ENCODE results near the gene RAET1G. TPM values are rescaled to one million over a fixed set of nuclear protein-coding genes. Genes with fewer than 3 reads are reported as not detected.

Gene RAET1G
- total and polyA plus RNA-seq, 2 of the 13 experiments (the other 11 are each of a cell fraction or from before 2014, with no cell fraction given), result not detected

DNA sequence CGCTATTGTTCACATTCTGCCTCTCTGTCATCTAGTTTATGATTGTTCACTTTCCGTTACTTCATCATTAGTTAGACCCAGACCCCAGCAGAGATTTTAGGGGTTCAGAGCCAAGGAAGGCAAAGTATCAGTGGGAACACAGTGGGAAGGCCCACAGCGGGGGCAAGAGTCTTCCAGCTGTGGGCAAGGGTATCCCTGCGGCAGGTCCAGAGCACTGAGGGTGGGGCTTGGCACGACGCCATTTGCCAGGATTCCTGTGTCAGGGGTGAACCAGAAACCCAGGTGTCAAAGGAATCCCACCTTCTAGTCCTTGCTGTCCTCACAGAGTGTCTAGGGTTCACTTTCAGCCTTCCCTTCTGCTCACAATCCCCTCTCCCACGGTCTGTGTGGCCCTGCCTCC, 38.3 kb downstream of the RAET1G start:
- FAIRE-seq, result no peak
- intact Hi-C loops (cut with micrococcal nuclease; ENCODE audit: unreplicated experiment), result no loop called here

More for the DNA sequence above, 38.3 kb downstream of the RAET1G start:
- no TSS peak for BruUV-seq (replicated peaks)
- WGBS (ENCODE audit: low lambda C conversion rate), result 41% methylated on average over 7 of the region's 7 CpGs
- Histone ChIP-seq H3K4me1 (ENCODE audit: insufficient read depth, low read length) (peaks cover 7% of the 10 kb centered on the region; the same call in 1 of the 2 replicates), H3K36me3 (replicated peaks in 1 of 2; ENCODE audit: control insufficient read depth in 1 of 2, insufficient read depth in 2 of 2, low read length in 2 of 2) (no peaks in the 10 kb centered on the region), H3K9me3 (ENCODE audit: low read length) (no peaks in the 10 kb centered on the region), H4K20me1 (ENCODE audit: insufficient read depth, low read length) (no peaks in the 10 kb centered on the region), H3K27ac (ENCODE audit: extremely low read length, insufficient read depth, low read length) (no peak overlapping the region), H3K4me2 (ENCODE audit: low read depth, low read length) (no peak overlapping the region), H3K4me3 (replicated peaks in 1 of 3; ENCODE audit: insufficient read depth in 1 of 3, low read depth in 2 of 3, low read length in 3 of 3) (no peak overlapping the region), H3K79me2 (ENCODE audit: insufficient read depth, low read length) (no peaks in the 10 kb centered on the region), H3K9ac (ENCODE audit: insufficient read depth, low read depth, low read length) (no peak overlapping the region), H2AFZ (ENCODE audit: low read length) (no peak overlapping the region), H3K27me3 (ENCODE audit: control insufficient read depth in 1 of 2, insufficient read depth in 2 of 2, low read length in 2 of 2) (peaks cover 3 to 54% of the 10 kb centered on the region in 2 experiments; a peak in 4 of 5 replicates)
- no peak for DNase-seq (ENCODE audit: low spot score)
- ATAC-seq, result peak; percentile 16; the same call in 2 of the 3 replicates
- ChIA-PET POLR2A (no interaction called here), CTCF (ENCODE audit: low intra/inter-chr PET ratio, low total read pairs) (no interaction called here)
- TF ChIP-seq ZNF160 (CRISPR knock-in tag; IDR thresholded peaks at IDR 0.05) (no peak), ZNF777 (CRISPR knock-in tag; IDR thresholded peaks at IDR 0.05) (no peak), ZNF790 (CRISPR knock-in tag; IDR thresholded peaks at IDR 0.05; ENCODE audit: borderline replicate concordance) (no peak), ZSCAN12 (CRISPR knock-in tag; IDR thresholded peaks at IDR 0.05) (no peak), SRY (CRISPR knock-in tag; IDR thresholded peaks at IDR 0.05) (no peak), REPIN1 (CRISPR knock-in tag; IDR thresholded peaks at IDR 0.05; ENCODE audit: borderline replicate concordance, low read depth) (no peak), ZNF720 (CRISPR knock-in tag; IDR thresholded peaks at IDR 0.05) (no peak), MAFK (conservative IDR thresholded peaks at IDR 0.05 in 1 of 2, IDR thresholded peaks at IDR 0.05 in 1 of 2; ENCODE audit: low read length in 2 of 2) (no peak), ZNF460 (CRISPR knock-in tag; IDR thresholded peaks at IDR 0.05; ENCODE audit: borderline replicate concordance) (no peak)
- TF ChIP-seq, protein P1, sequence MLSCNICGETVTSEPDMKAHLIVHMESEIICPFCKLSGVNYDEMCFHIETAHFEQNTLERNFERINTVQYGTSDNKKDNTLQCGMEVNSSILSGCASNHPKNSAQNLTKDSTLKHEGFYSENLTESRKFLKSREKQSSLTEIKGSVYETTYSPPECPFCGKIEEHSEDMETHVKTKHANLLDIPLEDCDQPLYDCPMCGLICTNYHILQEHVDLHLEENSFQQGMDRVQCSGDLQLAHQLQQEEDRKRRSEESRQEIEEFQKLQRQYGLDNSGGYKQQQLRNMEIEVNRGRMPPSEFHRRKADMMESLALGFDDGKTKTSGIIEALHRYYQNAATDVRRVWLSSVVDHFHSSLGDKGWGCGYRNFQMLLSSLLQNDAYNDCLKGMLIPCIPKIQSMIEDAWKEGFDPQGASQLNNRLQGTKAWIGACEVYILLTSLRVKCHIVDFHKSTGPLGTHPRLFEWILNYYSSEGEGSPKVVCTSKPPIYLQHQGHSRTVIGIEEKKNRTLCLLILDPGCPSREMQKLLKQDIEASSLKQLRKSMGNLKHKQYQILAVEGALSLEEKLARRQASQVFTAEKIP (CRISPR knock-in tag; IDR thresholded peaks at IDR 0.05; ENCODE audit: borderline replicate concordance), result no peak
- TF ChIP-seq, protein P2, sequence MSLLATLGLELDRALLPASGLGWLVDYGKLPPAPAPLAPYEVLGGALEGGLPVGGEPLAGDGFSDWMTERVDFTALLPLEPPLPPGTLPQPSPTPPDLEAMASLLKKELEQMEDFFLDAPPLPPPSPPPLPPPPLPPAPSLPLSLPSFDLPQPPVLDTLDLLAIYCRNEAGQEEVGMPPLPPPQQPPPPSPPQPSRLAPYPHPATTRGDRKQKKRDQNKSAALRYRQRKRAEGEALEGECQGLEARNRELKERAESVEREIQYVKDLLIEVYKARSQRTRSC (CRISPR knock-in tag; IDR thresholded peaks at IDR 0.05; ENCODE audit: low read depth), result no peak
- TF ChIP-seq, protein P3, sequence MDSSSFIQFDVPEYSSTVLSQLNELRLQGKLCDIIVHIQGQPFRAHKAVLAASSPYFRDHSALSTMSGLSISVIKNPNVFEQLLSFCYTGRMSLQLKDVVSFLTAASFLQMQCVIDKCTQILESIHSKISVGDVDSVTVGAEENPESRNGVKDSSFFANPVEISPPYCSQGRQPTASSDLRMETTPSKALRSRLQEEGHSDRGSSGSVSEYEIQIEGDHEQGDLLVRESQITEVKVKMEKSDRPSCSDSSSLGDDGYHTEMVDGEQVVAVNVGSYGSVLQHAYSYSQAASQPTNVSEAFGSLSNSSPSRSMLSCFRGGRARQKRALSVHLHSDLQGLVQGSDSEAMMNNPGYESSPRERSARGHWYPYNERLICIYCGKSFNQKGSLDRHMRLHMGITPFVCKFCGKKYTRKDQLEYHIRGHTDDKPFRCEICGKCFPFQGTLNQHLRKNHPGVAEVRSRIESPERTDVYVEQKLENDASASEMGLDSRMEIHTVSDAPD (CRISPR knock-in tag; IDR thresholded peaks at IDR 0.05), result no peak
- TF ChIP-seq, protein P4, sequence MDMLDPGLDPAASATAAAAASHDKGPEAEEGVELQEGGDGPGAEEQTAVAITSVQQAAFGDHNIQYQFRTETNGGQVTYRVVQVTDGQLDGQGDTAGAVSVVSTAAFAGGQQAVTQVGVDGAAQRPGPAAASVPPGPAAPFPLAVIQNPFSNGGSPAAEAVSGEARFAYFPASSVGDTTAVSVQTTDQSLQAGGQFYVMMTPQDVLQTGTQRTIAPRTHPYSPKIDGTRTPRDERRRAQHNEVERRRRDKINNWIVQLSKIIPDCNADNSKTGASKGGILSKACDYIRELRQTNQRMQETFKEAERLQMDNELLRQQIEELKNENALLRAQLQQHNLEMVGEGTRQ (IDR thresholded peaks at IDR 0.05; ENCODE audit: low read depth, low read length), result no peak
- TF ChIP-seq, protein P4 (CRISPR knock-in tag; IDR thresholded peaks at IDR 0.05; ENCODE audit: borderline replicate concordance), result no peak
- TF ChIP-seq, protein P5, sequence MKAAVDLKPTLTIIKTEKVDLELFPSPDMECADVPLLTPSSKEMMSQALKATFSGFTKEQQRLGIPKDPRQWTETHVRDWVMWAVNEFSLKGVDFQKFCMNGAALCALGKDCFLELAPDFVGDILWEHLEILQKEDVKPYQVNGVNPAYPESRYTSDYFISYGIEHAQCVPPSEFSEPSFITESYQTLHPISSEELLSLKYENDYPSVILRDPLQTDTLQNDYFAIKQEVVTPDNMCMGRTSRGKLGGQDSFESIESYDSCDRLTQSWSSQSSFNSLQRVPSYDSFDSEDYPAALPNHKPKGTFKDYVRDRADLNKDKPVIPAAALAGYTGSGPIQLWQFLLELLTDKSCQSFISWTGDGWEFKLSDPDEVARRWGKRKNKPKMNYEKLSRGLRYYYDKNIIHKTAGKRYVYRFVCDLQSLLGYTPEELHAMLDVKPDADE (CRISPR knock-in tag; IDR thresholded peaks at IDR 0.05), result no peak
- in situ Hi-C loops (cut with HindIII; ENCODE audit: extremely low pct_ligation_motif_present, low pct_unique_long_range_greater_than_20kb), result no loop called here
